SH-SY5Y (cell line): ENCODE measurements around the gene ITPR2.

Source experiments
- GATA2 ChIP-seq: IDR thresholded peaks from 2 replicates; pipeline ENCODE4 v1.6.1; 2011; ENCODE audit warnings: mild to moderate bottlenecking, low read depth, low read length
- GATA3 ChIP-seq: IDR thresholded peaks from 2 replicates; pipeline ENCODE4 v1.6.1; 2011; ENCODE audit warnings: low read depth, mild to moderate bottlenecking, low read length, moderate library complexity

DNA sequence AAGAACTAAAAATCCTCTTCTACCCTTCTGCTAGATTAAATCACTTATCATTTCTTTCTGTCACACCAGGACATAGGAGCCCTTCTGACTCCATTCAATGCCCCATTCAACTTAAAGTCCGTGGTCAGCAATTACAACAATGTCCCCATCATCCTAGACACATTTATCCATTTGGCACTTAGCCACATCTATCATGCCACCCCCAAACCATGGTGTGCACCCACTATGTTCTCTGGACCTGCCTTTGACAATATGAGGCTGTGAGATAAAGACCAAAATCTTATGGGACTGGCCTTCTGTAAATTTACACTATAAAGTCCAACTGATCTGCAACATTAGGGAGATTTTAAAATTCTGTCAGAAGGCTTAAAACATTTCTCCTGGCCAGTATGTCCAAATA lies 533.2 kb downstream of the ITPR2 start:
- no peak for TF ChIP-seq GATA3
- no peak for TF ChIP-seq GATA2
